HEK293T (cell line): ENCODE data around the gene TPCN1.

ENCODE experiments used
- BHLHE40 ChIP-seq: fragments of 450-650 bp; IDR thresholded peaks from 2 replicates; pipeline ENCODE4 v1.6.1; 2016; ENCODE audit warnings: mild to moderate bottlenecking, moderate library complexity, borderline replicate concordance
- ELF4 ChIP-seq: fragments of 450-650 bp; IDR thresholded peaks from 2 replicates; pipeline ENCODE4 v1.6.1; 2017; ENCODE audit warnings: antibody characterized with exemption
- FOXK2 ChIP-seq: fragments of 450-650 bp; IDR thresholded peaks from 2 replicates; pipeline ENCODE4 v1.6.1; 2016; ENCODE audit warnings: mild to moderate bottlenecking
- FOXM1 ChIP-seq: fragments of 450-650 bp; IDR thresholded peaks from 2 replicates; pipeline ENCODE4 v1.6.1; 2017; ENCODE audit warnings: mild to moderate bottlenecking, borderline replicate concordance
- PKNOX1 ChIP-seq: fragments of 450-650 bp; IDR thresholded peaks from 2 replicates; pipeline ENCODE4 v1.6.1; 2016
- SP1 ChIP-seq: fragments of 450-650 bp; IDR thresholded peaks from 2 replicates; pipeline ENCODE4 v1.6.1; 2017
- SUZ12 ChIP-seq: fragments of 450-650 bp; IDR thresholded peaks from 2 replicates; pipeline ENCODE4 v1.6.1; 2016; ENCODE audit warnings: mild to moderate bottlenecking

GRCh38 chr12:113345318-113345717, 124.1 kb downstream of the TPCN1 start:
- TF ChIP-seq BHLHE40 (no peak), SP1 (no peak), FOXM1 (no peak), FOXK2 (no peak), SUZ12 (no peak), ELF4 (no peak), PKNOX1 (no peak)
